Glomerular endothelial cell (primary cell): Measurements from ENCODE around the gene NCKIPSD. TPM values are rescaled to one million over a fixed set of nuclear protein-coding genes. Genes with fewer than 3 reads are reported as not detected.

Experiments used
- DNase-seq: peaks from one replicate; pipeline ENCODE4 v3.0.0-alpha.2; 2011; ENCODE audit warnings: low read depth, low spot score; ENCODE audit errors: extremely low read depth
- total RNA-seq: library from RNA; depleted of rRNA; stranded (reverse); fragments of >200 nt; gene quantifications from 2 replicates; pipeline ENCODE4 v1.2.3, GENCODE V29; 2015

Gene NCKIPSD
- total RNA-seq, 1 donor from 2014 or later: 18.6 TPM

DNA sequence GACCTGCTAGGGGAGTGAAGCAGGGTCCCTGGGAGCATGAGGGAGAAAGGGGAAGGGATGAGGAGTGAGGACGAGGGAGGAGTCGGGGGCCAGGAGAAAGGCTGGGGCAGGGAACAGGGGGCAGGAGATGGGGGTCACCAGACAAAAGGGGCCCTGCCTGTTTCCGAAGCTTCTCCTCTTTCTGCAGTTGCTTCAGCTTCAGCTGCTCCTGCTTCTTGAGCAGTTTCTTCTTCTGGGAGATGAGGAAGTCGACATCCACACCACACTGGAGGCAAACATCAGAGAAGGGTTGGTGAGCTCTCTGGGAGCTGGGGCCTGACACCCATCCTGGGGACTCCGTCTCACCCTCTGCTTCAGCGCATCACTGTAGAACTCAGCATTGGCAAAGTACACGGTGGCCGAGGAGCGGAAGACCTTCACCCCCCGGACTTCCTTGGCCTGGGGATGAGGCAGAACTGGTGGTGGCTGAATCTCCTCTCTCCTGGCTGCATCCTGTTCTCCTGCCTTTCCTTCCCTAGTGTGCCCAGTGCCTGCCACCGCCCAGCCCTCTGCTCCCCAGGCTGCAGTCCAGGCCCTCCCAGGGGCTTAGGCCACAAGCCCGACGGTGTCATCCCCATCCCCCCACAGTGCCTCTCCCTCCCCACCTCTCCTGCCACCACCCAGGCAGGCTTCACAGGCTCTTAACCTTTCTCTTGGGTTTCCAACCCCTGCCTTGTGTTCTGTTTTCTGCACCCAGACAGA lies 57.3 kb downstream of the NCKIPSD start:
- no peak for DNase-seq

DNA sequence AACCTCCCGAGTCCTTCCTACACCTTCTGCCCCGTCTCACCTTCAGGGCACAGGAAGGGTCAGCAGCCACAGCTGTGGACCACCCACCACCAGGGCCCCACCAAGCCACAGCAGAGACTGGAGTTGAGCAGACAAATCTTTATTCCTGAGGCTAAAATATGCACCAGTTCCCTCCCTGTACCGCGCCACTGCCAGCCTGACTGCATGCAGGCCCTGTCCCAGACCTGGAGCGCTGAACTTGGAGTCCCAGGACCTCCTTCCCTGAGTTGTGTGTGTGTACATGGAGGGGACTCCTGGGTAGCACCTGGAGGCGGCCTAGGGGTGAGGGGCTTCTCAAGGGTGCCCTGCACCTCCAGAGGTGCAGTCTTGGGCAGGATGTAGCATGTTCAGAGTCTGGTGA lies 60.1 kb downstream of the NCKIPSD start:
- no peak for DNase-seq

GRCh38 chr3:48624767-48625166 lies 60.9 kb downstream of the NCKIPSD start:
- no peak for DNase-seq

- DNase-seq: no peak
Measured at GRCh38 chr3:48623851-48624547, 61.7 kb downstream of the NCKIPSD start.

Other genes starting within 250 kb of the NCKIPSD start
- gene CCDC51, start 245.8 kb downstream of the NCKIPSD start, total RNA-seq: 10.8 and 12.7 TPM in 2 replicates
- 390 and 429 TPM in 2 replicates for gene TMA7, start 245.7 kb downstream of the NCKIPSD start, total RNA-seq
- gene ATRIP, start 239.2 kb downstream of the NCKIPSD start, total RNA-seq: 4.7 and 8.6 TPM in 2 replicates
- gene SHISA5, start 181.7 kb downstream of the NCKIPSD start, total RNA-seq: 297 and 305 TPM in 2 replicates
- gene PFKFB4, start 129.1 kb downstream of the NCKIPSD start, total RNA-seq: 6.5 and 10.7 TPM in 2 replicates
- 0.24 and 1.2 TPM in 2 replicates for gene UCN2, start 122.1 kb downstream of the NCKIPSD start, total RNA-seq
- 20.0 and 25.0 TPM in 2 replicates for gene COL7A1, start 90.6 kb downstream of the NCKIPSD start, total RNA-seq
- 207 and 225 TPM in 2 replicates for gene UQCRC1, start 76.3 kb downstream of the NCKIPSD start, total RNA-seq
- not detected in 2 replicates for gene TMEM89, start 64.1 kb downstream of the NCKIPSD start, total RNA-seq
- 26.4 and 31.1 TPM in 2 replicates for gene SLC26A6, start 50.5 kb downstream of the NCKIPSD start, total RNA-seq
- 1.1 and 2.2 TPM in 2 replicates for gene CELSR3, start 23.0 kb downstream of the NCKIPSD start, total RNA-seq
- gene IP6K2, start 31.3 kb upstream of the NCKIPSD start, total RNA-seq: 66.1 and 73.3 TPM in 2 replicates
- 33.1 and 35.2 TPM in 2 replicates for gene PRKAR2A, start 162.0 kb upstream of the NCKIPSD start, total RNA-seq
- 13.9 and 17.0 TPM in 2 replicates for gene SLC25A20, start 213.0 kb upstream of the NCKIPSD start, total RNA-seq
- 55.5 and 64.3 TPM in 2 replicates for gene ARIH2, start 232.9 kb upstream of the NCKIPSD start, total RNA-seq